ENCODE measurements around the gene CC2D2A.
"Not testable (repeated sequence)": the region's sequence is repeated elsewhere in the genome, so short reads cannot be mapped to it uniquely, and the experiment has no call there.

CC2D2A gene

GRCh38 chr4:15470128-15470475 lies 420 bp downstream of the CC2D2A start:
- no peak for DNase-seq

- no peak for DNase-seq
Observed at GRCh38 chr4:15476396-15476795, 6.7 kb downstream of the CC2D2A start.

- no peak for DNase-seq
Observed at GRCh38 chr4:15478724-15479088, 9.0 kb downstream of the CC2D2A start.

- DNase-seq = no peak
Observed at GRCh38 chr4:15479089-15479912, 9.6 kb downstream of the CC2D2A start.

GRCh38 chr4:15479913-15480185 lies 10.2 kb downstream of the CC2D2A start:
- no peak for DNase-seq

- no peak for DNase-seq
Observed at GRCh38 chr4:15481961-15482745, 12.5 kb downstream of the CC2D2A start.

GRCh38 chr4:15482842-15483241 lies 13.2 kb downstream of the CC2D2A start:
- no peak for DNase-seq

- DNase-seq = no peak
Observed at GRCh38 chr4:15488136-15488535, 18.5 kb downstream of the CC2D2A start.

GRCh38 chr4:15488658-15489470 lies 19.2 kb downstream of the CC2D2A start:
- DNase-seq = no peak

- DNase-seq = no peak
Observed at GRCh38 chr4:15489551-15489950, 19.9 kb downstream of the CC2D2A start.

- no peak for DNase-seq
Observed at GRCh38 chr4:15493411-15493810, 23.7 kb downstream of the CC2D2A start.

GRCh38 chr4:15495621-15496020 lies 25.9 kb downstream of the CC2D2A start:
- DNase-seq = no peak

GRCh38 chr4:15498356-15498755 lies 28.7 kb downstream of the CC2D2A start:
- DNase-seq = no peak

- DNase-seq = no peak
Observed at GRCh38 chr4:15500701-15501100, 31.0 kb downstream of the CC2D2A start.

- DNase-seq = no peak
Observed at GRCh38 chr4:15501941-15502340, 32.3 kb downstream of the CC2D2A start.

GRCh38 chr4:15502384-15502783 lies 32.7 kb downstream of the CC2D2A start:
- DNase-seq = no peak

GRCh38 chr4:15504041-15504440 lies 34.4 kb downstream of the CC2D2A start:
- no peak for DNase-seq

- DNase-seq = no peak
Observed at GRCh38 chr4:15506464-15506863, 36.8 kb downstream of the CC2D2A start.

- DNase-seq = no peak
Observed at GRCh38 chr4:15507679-15508078, 38.0 kb downstream of the CC2D2A start.

- no peak for DNase-seq
Observed at GRCh38 chr4:15510961-15511360, 41.3 kb downstream of the CC2D2A start.

- DNase-seq = no peak
Observed at GRCh38 chr4:15513545-15513944, 43.9 kb downstream of the CC2D2A start.

GRCh38 chr4:15515106-15515505 lies 45.4 kb downstream of the CC2D2A start:
- no peak for DNase-seq

GRCh38 chr4:15516494-15516893 lies 46.8 kb downstream of the CC2D2A start:
- DNase-seq = no peak

GRCh38 chr4:15517681-15518080 lies 48.0 kb downstream of the CC2D2A start:
- not testable (repeated sequence) for DNase-seq

All from CD4-positive, alpha-beta T cell treated with Interleukin-4 for 4 hours (primary cell).